Measurements from ENCODE around the gene C1QL1.

GRCh38 chr17:44955674-44956425, 12.3 kb downstream of the C1QL1 start:
- no peak for TF ChIP-seq POLR2A (IDR thresholded peaks at IDR 0.05; ENCODE audit: low read length)
- no peak for TF ChIP-seq GATA1 (IDR thresholded peaks at IDR 0.05; ENCODE audit: low read depth, low read length)
